GM21515 (cell line): ENCODE measurements around the gene MPV17L.
"Not testable (repeated sequence)": the region's sequence is repeated elsewhere in the genome, so short reads cannot be mapped to it uniquely, and the experiment has no call there.

Source experiments
- ATAC-seq: cut with Tn5 transposase; IDR thresholded peaks from one replicate; pipeline ENCODE4 v1.9.1; 2021; ENCODE audit not compliant: unreplicated experiment

The MPV17L gene

GRCh38 chr16:15450624-15451023 lies 55.1 kb downstream of the MPV17L start:
- no peak for ATAC-seq

- ATAC-seq, result no peak
These were observed 55.7 kb downstream of the MPV17L start for GRCh38 chr16:15451098-15451731.

- no peak for ATAC-seq
These were observed 56.8 kb downstream of the MPV17L start for GRCh38 chr16:15452246-15452855.

- ATAC-seq, result not testable (repeated sequence)
These were observed 57.7 kb downstream of the MPV17L start for GRCh38 chr16:15453296-15453695.

GRCh38 chr16:15454933-15455332 lies 59.4 kb downstream of the MPV17L start:
- ATAC-seq, result not testable (repeated sequence)

GRCh38 chr16:15457400-15457799 lies 61.8 kb downstream of the MPV17L start:
- no peak for ATAC-seq

- ATAC-seq, result no peak
These were observed 62.4 kb downstream of the MPV17L start for GRCh38 chr16:15457958-15458357.

- ATAC-seq, result no peak
These were observed 64.2 kb downstream of the MPV17L start for GRCh38 chr16:15459791-15460190.

- no peak for ATAC-seq
These were observed 65.0 kb downstream of the MPV17L start for GRCh38 chr16:15460601-15461000.

GRCh38 chr16:15461376-15461775 lies 65.8 kb downstream of the MPV17L start:
- ATAC-seq, result no peak
